ENCODE measurements around the gene SMOC1. TPM values are rescaled to one million over a fixed set of nuclear protein-coding genes. Genes with fewer than 3 reads are reported as not detected.
"Not testable (repeated sequence)": the region's sequence is repeated elsewhere in the genome, so short reads cannot be mapped to it uniquely, and the experiment has no call there.

Gene SMOC1
- total RNA-seq, 1 donor from 2014 or later = 0.10 TPM

- DNase-seq (ENCODE audit: low read depth) = no peak
Observed at GRCh38 chr14:69901113-69901951, 22.1 kb downstream of the SMOC1 start.

GRCh38 chr14:69903046-69903445, 23.8 kb downstream of the SMOC1 start:
- not testable (repeated sequence) for DNase-seq (ENCODE audit: low read depth)

DNA sequence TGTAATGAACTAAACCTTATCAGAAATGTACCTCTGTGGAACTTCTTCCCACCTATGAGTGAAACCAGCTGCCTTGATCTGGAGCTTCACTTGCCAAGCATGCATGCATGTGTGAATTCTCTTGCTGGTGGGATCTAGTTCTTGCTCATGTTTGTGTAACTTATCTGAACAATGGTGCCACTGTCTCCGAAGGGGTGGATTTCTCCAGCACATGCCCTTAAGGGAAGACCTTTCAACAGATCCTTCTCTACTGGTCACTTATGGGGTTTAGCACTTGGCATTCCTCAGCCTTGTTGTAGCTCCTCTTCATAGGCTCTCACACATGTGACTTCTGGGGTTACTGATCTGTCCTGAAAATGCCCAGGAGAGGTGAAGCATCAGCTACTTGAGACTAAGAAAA, 25.0 kb downstream of the SMOC1 start:
- no peak for DNase-seq (ENCODE audit: low read depth)

GRCh38 chr14:69906201-69906600, 27.0 kb downstream of the SMOC1 start:
- no peak for DNase-seq (ENCODE audit: low read depth)

GRCh38 chr14:69909826-69910550, 30.8 kb downstream of the SMOC1 start:
- DNase-seq (ENCODE audit: low read depth) = no peak

DNA sequence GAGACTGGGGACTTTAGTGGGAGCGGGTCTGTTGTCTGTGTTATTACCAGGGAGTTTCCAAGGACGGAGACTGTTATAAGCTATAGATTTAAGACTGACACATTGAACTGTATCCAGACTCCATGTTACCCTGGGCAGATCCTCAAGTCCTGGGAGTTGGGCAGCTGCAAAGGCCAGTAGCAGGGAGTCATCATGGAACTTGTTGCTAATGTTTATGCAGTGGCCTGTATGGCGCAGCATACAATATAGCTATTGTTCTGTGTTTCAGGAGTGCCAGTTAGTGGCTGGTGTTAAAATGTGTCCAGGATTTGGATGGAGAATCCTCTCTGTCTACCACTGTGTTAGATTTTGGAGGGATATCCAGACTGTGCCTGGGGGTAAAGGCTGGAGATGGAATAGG, 31.7 kb downstream of the SMOC1 start:
- no peak for DNase-seq (ENCODE audit: low read depth)

- no peak for DNase-seq (ENCODE audit: low read depth)
Observed at GRCh38 chr14:69913686-69914085, 34.5 kb downstream of the SMOC1 start.

GRCh38 chr14:69916396-69916795, 37.2 kb downstream of the SMOC1 start:
- DNase-seq (ENCODE audit: low read depth) = no peak

GRCh38 chr14:69917287-69917686, 38.1 kb downstream of the SMOC1 start:
- peak; percentile 5 for DNase-seq (ENCODE audit: low read depth)

- no peak for DNase-seq (ENCODE audit: low read depth)
Observed at GRCh38 chr14:69919815-69920214, 40.6 kb downstream of the SMOC1 start.

- DNase-seq (ENCODE audit: low read depth) = no peak
Observed at GRCh38 chr14:69921052-69921451, 41.8 kb downstream of the SMOC1 start.

GRCh38 chr14:69922198-69922597, 43.0 kb downstream of the SMOC1 start:
- no peak for DNase-seq (ENCODE audit: low read depth)

DNA sequence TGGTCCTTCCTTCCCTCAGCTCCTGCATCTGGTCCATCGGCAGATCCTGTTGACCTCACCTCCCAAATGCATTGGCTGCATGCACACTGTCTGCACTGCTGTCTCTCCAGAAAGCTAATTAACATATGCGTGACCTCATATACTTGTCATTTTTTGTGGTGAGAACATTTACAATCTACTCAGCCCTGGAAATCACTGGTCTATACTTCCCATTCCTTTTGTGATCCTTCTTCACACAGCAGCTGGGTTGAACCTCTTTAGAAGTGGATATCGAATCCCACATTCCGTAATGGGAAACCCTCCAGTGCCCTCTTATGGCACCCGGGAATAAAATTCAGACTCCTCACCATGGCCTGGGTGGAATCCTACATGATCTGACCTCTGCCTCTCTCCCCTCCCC, 45.0 kb downstream of the SMOC1 start:
- DNase-seq (ENCODE audit: low read depth) = no peak

DNA sequence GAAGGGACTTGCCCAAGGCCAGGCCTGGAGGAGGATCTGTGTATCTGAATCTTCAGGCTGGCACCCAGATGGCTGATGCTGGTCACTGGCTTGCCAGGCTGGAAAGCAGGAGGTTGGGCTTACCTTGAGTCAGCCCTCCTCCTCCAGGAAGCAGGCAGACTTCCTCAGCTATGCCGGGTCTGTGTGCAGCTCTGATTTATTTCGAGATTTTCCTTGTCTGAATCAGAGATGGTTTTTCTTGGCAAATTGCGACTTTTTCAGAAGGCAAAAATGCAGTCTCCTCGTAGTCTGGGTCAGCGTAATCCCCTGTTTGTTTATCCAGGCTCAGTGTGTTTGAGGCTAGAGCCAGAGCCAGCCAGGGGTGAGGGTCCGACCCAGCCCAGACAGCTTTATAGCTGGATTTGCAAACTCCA, 48.9 kb downstream of the SMOC1 start:
- no peak for DNase-seq (ENCODE audit: low read depth)

- DNase-seq (ENCODE audit: low read depth) = no peak
Observed at GRCh38 chr14:69930780-69931379, 51.7 kb downstream of the SMOC1 start.

- no peak for DNase-seq (ENCODE audit: low read depth)
Observed at GRCh38 chr14:69931960-69932359, 52.7 kb downstream of the SMOC1 start.

- no peak for DNase-seq (ENCODE audit: low read depth)
Observed at GRCh38 chr14:69932391-69932790, 53.2 kb downstream of the SMOC1 start.

GRCh38 chr14:69933623-69934275, 54.5 kb downstream of the SMOC1 start:
- DNase-seq (ENCODE audit: low read depth) = no peak

DNA sequence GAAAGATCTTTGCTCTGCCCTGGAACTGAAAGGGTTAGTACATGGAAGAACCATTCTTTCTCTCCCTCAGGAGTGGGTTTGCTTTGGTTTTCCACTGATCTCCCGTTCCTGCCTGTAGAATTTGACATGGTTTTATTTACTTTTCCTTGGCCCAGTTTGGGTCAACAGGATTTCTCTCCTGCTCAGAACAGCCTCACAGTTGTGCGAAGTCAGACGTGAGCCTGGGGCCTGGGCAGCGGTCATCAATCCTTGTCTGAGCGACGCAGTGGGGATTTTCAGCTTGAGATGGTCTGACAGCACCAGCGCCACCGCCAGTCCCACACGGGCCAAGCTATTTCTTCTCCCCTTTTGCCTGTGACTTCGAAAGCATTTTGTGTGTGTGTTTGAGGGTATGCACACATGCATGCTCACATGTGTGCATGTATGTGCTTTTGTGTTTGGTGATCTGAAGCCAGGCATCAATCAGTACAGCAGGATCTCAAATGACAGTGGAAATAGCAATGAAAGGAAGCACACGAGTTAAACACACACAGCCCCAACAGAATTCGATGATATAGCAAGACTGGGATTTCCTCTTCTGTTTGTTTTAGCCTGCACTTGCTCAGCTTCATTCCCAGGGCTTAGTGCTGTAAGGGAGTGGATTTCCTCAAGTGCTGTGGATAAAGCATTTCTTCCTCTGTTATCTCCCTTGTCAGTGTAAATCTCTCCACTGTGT, 58.3 kb downstream of the SMOC1 start:
- no peak for DNase-seq (ENCODE audit: low read depth)

DNA sequence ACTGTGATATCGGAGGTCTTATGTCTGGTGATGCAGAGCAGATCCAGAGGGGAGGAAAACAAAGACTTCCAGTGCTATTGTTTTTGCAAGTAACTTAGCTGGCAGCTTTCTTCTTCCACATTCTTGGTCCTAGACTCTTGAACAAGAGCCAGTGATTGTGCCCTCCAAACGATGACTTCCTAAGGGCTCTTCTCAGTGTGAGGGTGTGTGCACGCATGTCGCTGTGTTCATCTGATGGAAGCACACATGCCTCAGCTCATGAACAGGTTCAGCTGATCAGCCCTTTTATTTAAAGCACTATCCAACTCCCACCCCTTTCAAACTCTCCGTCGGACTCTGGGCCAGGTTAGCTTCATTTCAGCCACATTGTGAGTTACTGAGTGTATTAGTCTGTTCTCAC, 59.5 kb downstream of the SMOC1 start:
- DNase-seq (ENCODE audit: low read depth) = no peak

Data from renal cortical epithelial cell (primary cell).